Trophoblast cell (in vitro differentiated cells and primary cell): ENCODE data around the gene CAPN14.

ENCODE experiments used
- DNase-seq, 2 donors: peaks; one replicate each; pipeline ENCODE4 v3.0.0-alpha.2; 2016
- H2AFZ ChIP-seq: 2 replicates; pipeline ENCODE4 v1.6.1; 2013; ENCODE audit warnings: low read length, moderate library complexity, mild to moderate bottlenecking; ENCODE audit not compliant: insufficient read depth, poor library complexity
- H2AK5ac ChIP-seq: 2 replicates; pipeline ENCODE4 v1.6.1; 2013; ENCODE audit warnings: mild to moderate bottlenecking, low read length
- H2BK120ac ChIP-seq: 2 replicates; pipeline ENCODE4 v1.6.1; 2013; ENCODE audit warnings: low read length, mild to moderate bottlenecking, moderate library complexity; ENCODE audit not compliant: insufficient read depth, poor library complexity
- H2BK12ac ChIP-seq: 2 replicates; pipeline ENCODE4 v1.6.1; 2013; ENCODE audit warnings: mild to moderate bottlenecking, low read length, moderate library complexity
- H2BK5ac ChIP-seq: 2 replicates; pipeline ENCODE4 v1.6.1; 2013; ENCODE audit warnings: low read length, low read depth, moderate library complexity, mild to moderate bottlenecking; ENCODE audit not compliant: poor library complexity
- H3K14ac ChIP-seq: 2 replicates; pipeline ENCODE4 v1.6.1; 2013; ENCODE audit warnings: mild to moderate bottlenecking, low read length
- H3K18ac ChIP-seq: 2 replicates; pipeline ENCODE4 v1.6.1; 2013; ENCODE audit warnings: mild to moderate bottlenecking, low read length
- H3K23ac ChIP-seq: 2 replicates; pipeline ENCODE4 v1.6.1; 2013; ENCODE audit warnings: low read length
- H3K27ac ChIP-seq: 2 replicates; pipeline ENCODE4 v1.5.1; 2013; ENCODE audit warnings: low read depth, mild to moderate bottlenecking, inconsistent platforms, low read length, moderate library complexity
- H3K27me3 ChIP-seq: 2 replicates; pipeline ENCODE4 v1.6.1; 2013; ENCODE audit warnings: inconsistent platforms, mild to moderate bottlenecking, low read length, moderate library complexity; ENCODE audit not compliant: insufficient read depth
- H3K36me3 ChIP-seq, 2 experiments: 1 replicate in 1 of 2; 2 replicates in 1 of 2; pipeline ENCODE4 v1.6.1; 2013; ENCODE audit warnings: low read length in 2 of 2, mild to moderate bottlenecking in 2 of 2, moderate library complexity in 1 of 2; ENCODE audit not compliant: insufficient read depth in 2 of 2, control insufficient read depth in 1 of 2
- H3K4ac ChIP-seq: 2 replicates; pipeline ENCODE4 v1.6.1; 2013; ENCODE audit warnings: low read depth, mild to moderate bottlenecking, low read length, moderate library complexity
- H3K4me1 ChIP-seq, 2 experiments: 1 replicate in 1 of 2; 2 replicates in 1 of 2; pipeline ENCODE4 v1.6.1; 2013; ENCODE audit warnings: low read length in 2 of 2, mild to moderate bottlenecking in 2 of 2, moderate library complexity in 1 of 2; ENCODE audit not compliant: insufficient read depth in 2 of 2, control insufficient read depth in 1 of 2
- H3K4me2 ChIP-seq: 2 replicates; pipeline ENCODE4 v1.6.1; 2013; ENCODE audit warnings: inconsistent platforms, mild to moderate bottlenecking, low read length, moderate library complexity
- H3K4me3 ChIP-seq: 2 replicates; pipeline ENCODE4 v1.5.1; 2013; ENCODE audit warnings: mild to moderate bottlenecking, low read depth, low read length, inconsistent platforms
- H3K79me1 ChIP-seq: one replicate; pipeline ENCODE4 v1.6.1; 2013; ENCODE audit warnings: low read length
- H3K79me2 ChIP-seq: 2 replicates; pipeline ENCODE4 v1.6.1; 2013; ENCODE audit warnings: low read length, mild to moderate bottlenecking; ENCODE audit not compliant: control insufficient read depth, insufficient read depth, poor library complexity
- H3K9ac ChIP-seq: 2 replicates; pipeline ENCODE4 v1.6.1; 2013; ENCODE audit warnings: mild to moderate bottlenecking, low read length
- H3K9me3 ChIP-seq: 2 replicates; pipeline ENCODE4 v1.6.1; 2013; ENCODE audit warnings: low read depth, mild to moderate bottlenecking, control low read depth, inconsistent platforms, low read length; ENCODE audit not compliant: insufficient read depth
- H4K12ac ChIP-seq: 2 replicates; pipeline ENCODE4 v1.6.1; 2013; ENCODE audit warnings: low read depth, mild to moderate bottlenecking, low read length, moderate library complexity
- H4K8ac ChIP-seq: 2 replicates; pipeline ENCODE4 v1.6.1; 2013; ENCODE audit warnings: low read depth, mild to moderate bottlenecking, low read length, moderate library complexity
- H4K91ac ChIP-seq: one replicate; pipeline ENCODE4 v1.6.1; 2013; ENCODE audit warnings: low read depth, mild to moderate bottlenecking, low read length, moderate library complexity
- WGBS: extraction: QIAGEN DNeasy Blood & Tissue Kit; methylation state at CpG from one replicate; pipeline ENCODE4 v1.1.7; 2013; ENCODE audit warnings: missing lambda C conversion rate; ENCODE audit not compliant: insufficient read length, insufficient coverage; ENCODE audit errors: extremely low coverage; 5-methylcytosine and 5-hydroxymethylcytosine counted together

CAPN14 gene

GRCh38 chr2:31150120-31150670 is 67.1 kb downstream of the CAPN14 start:
- Histone ChIP-seq H3K36me3 (no peaks in the 10 kb centered on the region), H2AK5ac (no peak overlapping the region), H3K23ac (no peak overlapping the region), H3K9me3 (no peaks in the 10 kb centered on the region), H3K27ac (no peak overlapping the region), H2AFZ (no peak overlapping the region), H3K18ac (no peak overlapping the region), H3K4me2 (no peak overlapping the region), H4K12ac (no peak overlapping the region), H3K14ac (no peak overlapping the region), H2BK12ac (no peak overlapping the region), H3K27me3 (peaks cover 2% of the 10 kb centered on the region), H3K79me2 (no peaks in the 10 kb centered on the region), H3K4ac (no peak overlapping the region), H4K91ac (no peak overlapping the region), H3K4me3 (no peak overlapping the region), H2BK120ac (no peak overlapping the region), H3K9ac (no peak overlapping the region), H2BK5ac (no peak overlapping the region), H3K4me1 (peaks cover 0 to 2% of the 10 kb centered on the region in 2 experiments), H3K79me1 (no peaks in the 10 kb centered on the region), H4K8ac (no peak overlapping the region)
- DNase-seq: no peak
- WGBS: no CpG with 5 or more reads among the region's 6 CpGs

GRCh38 chr2:31148514-31148913 is 68.8 kb downstream of the CAPN14 start:
- H2AK5ac ChIP-seq: no peak overlapping the region
- H3K18ac ChIP-seq: no peak overlapping the region
- H2BK12ac ChIP-seq: no peak overlapping the region
- H3K27me3 ChIP-seq: peaks cover 2% of the 10 kb centered on the region
- H3K9me3 ChIP-seq: no peaks in the 10 kb centered on the region
- H3K14ac ChIP-seq: no peak overlapping the region
- H3K36me3 ChIP-seq: no peaks in the 10 kb centered on the region
- no peaks in the 10 kb centered on the region for H3K79me2 ChIP-seq
- no peak overlapping the region for H3K4ac ChIP-seq
- no peak overlapping the region for H3K4me3 ChIP-seq
- H4K91ac ChIP-seq: no peak overlapping the region
- no peak overlapping the region for H3K23ac ChIP-seq
- DNase-seq: no peak
- no CpG with 5 or more reads among the region's 2 CpGs for WGBS
- no peak overlapping the region for H3K9ac ChIP-seq
- H4K12ac ChIP-seq: no peak overlapping the region
- H2BK120ac ChIP-seq: no peak overlapping the region
- no peak overlapping the region for H3K27ac ChIP-seq
- no peak overlapping the region for H3K4me2 ChIP-seq
- H2AFZ ChIP-seq: no peak overlapping the region
- H3K4me1 ChIP-seq: peaks cover 0 to 2% of the 10 kb centered on the region in 2 experiments
- no peak overlapping the region for H4K8ac ChIP-seq
- H3K79me1 ChIP-seq: no peaks in the 10 kb centered on the region
- no peak overlapping the region for H2BK5ac ChIP-seq

- H2AK5ac ChIP-seq: no peak overlapping the region
- no peak overlapping the region for H3K18ac ChIP-seq
- peaks cover 2% of the 10 kb centered on the region for H3K27me3 ChIP-seq
- H3K9me3 ChIP-seq: no peaks in the 10 kb centered on the region
- no peak overlapping the region for H3K14ac ChIP-seq
- no CpG with 5 or more reads among the region's 5 CpGs for WGBS
- no peak overlapping the region for H4K8ac ChIP-seq
- no peak overlapping the region for H3K9ac ChIP-seq
- DNase-seq: no peak
- H4K12ac ChIP-seq: no peak overlapping the region
- no peak overlapping the region for H2AFZ ChIP-seq
- no peaks in the 10 kb centered on the region for H3K79me1 ChIP-seq
- no peak overlapping the region for H2BK120ac ChIP-seq
- peaks cover 0 to 2% of the 10 kb centered on the region in 2 experiments for H3K4me1 ChIP-seq
- no peak overlapping the region for H3K27ac ChIP-seq
- H2BK12ac ChIP-seq: no peak overlapping the region
- H3K4me3 ChIP-seq: no peak overlapping the region
- no peak overlapping the region for H4K91ac ChIP-seq
- H2BK5ac ChIP-seq: no peak overlapping the region
- H3K79me2 ChIP-seq: no peaks in the 10 kb centered on the region
- no peak overlapping the region for H3K23ac ChIP-seq
- H3K36me3 ChIP-seq: no peaks in the 10 kb centered on the region
- no peak overlapping the region for H3K4me2 ChIP-seq
- H3K4ac ChIP-seq: no peak overlapping the region
Measured at GRCh38 chr2:31147645-31148044, 69.7 kb downstream of the CAPN14 start.

DNA sequence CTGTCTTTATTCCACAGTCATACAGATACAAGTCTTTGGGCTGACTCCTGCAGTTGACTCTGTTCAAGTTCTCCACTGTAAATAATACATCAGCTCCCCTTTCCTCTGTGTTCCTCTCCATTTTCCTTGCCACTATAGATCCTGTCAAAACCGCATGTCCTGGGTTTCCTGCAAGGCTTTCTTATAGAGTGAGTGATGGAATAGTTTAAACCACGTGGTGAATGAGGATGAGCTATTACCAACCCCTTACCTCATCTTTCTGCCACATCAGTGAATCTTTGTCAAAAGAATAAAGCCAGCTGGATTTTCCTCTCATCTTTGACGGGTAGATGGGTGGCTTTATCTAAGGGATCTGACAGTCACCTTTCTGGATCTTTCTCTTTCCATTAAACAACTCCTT is 75.2 kb downstream of the CAPN14 start:
- no CpG with 5 or more reads among the region's 3 CpGs for WGBS
- Histone ChIP-seq H3K27ac (no peak overlapping the region), H4K12ac (no peak overlapping the region), H2BK5ac (no peak overlapping the region), H3K23ac (no peak overlapping the region), H3K4me2 (no peak overlapping the region), H2BK120ac (no peak overlapping the region), H3K4me1 (peaks cover 4 to 10% of the 10 kb centered on the region in 2 experiments), H3K27me3 (peaks cover 26% of the 10 kb centered on the region), H3K9ac (no peak overlapping the region), H3K36me3 (no peaks in the 10 kb centered on the region), H2BK12ac (no peak overlapping the region), H3K14ac (no peak overlapping the region), H3K18ac (no peak overlapping the region), H3K4ac (no peak overlapping the region), H3K79me1 (no peaks in the 10 kb centered on the region), H4K8ac (no peak overlapping the region), H4K91ac (no peak overlapping the region), H2AK5ac (no peak overlapping the region), H3K9me3 (no peaks in the 10 kb centered on the region), H3K79me2 (no peaks in the 10 kb centered on the region), H2AFZ (no peak overlapping the region), H3K4me3 (no peak overlapping the region)
- no peak for DNase-seq
